ENCODE measurements around the gene DAG1. TPM values are rescaled to one million over a fixed set of nuclear protein-coding genes. Genes with fewer than 3 reads are reported as not detected.

Gene DAG1
- total RNA-seq, 2 experiments from 2014 or later, result 9.4 to 9.6 TPM

DNA sequence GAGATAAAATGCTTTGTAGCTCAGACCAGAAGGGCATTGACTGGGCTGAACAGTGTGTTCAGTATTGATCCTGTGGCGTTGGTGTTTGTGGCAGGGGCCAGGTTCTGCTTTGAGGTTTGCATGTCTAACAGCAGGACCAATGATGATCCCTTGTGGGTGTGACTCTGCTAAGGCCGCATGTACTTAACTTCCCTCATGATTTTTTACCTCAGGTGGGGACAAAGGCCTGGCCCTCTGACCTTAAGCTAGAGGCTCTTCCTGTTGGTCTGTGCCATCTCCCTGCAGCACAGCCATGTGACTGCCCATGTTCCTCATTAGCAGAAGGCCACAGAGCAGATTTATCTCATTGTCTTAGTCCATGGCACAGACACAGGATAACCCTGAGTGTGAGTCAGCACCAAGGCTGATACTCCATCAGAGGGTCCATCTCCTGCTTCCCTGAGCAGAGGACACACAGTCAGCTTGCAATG, 49.9 kb downstream of the DAG1 start:
- ChIA-PET CTCF (interaction anchor here (0.8 kb wide), 1 partner anchor 19 kb away, joined by 3 read pairs; no protein-coding TSS in a partner anchor), POLR2A (no interaction called here)
- Mint-ChIP-seq H3K4me1 (ENCODE audit: low read depth) (peaks cover 3% of the 10 kb centered on the region), H3K27me3 (no peaks in the 10 kb centered on the region), H3K36me3 (peaks cover 8% of the 10 kb centered on the region), H3K4me3 (no peak overlapping the region), H3K27ac (no peak overlapping the region), H3K9me3 (no peaks in the 10 kb centered on the region)
- intact Hi-C loops (cut with micrococcal nuclease), result no loop called here
- no peak for DNase-seq

DNA sequence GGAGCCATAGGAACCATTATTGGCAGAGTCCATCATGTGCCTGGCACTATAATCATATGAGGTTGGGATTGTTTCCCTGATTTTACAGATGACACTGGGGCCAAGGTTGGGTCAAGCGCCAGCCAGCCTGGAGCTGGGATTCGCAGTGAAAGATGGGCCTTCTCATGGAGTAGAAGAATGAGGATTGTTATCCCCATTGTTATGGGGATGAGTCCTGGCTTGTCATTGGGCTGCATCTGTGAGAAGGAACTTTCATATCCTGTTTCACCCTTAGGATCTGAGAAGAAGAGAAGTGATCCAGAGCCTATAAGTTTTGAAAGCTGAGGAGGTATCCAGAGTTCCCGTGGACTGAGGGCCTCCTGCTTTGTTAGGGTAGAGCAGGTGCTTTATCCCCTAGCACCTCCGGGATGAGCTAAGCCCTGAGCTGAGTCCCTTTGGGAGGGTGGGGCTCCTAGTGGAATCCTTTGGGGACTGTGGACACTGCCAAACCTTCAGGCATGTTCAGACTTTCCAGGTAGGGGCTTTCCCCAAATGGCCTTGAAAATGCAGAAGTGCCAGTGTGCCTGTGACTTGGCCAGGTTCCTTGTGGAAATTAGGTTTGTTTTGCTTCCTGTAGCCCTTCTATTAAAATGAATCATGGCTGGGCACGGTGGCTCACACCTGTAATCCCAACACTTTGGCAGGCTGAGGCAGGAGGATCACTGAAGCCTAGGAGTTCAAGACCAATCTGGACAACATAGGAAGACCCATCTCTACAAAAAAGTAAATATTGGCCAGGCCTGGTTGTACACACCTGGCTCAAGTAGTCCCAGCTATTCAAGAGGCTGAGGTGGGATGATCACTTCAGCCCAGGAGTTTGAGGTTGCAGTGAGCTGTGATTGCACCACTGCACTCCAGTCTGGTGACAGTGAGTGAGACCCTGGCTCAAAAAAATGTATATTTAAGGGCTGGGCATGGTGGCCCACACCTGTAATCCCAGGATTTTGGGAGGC, 54.0 kb downstream of the DAG1 start:
- ChIA-PET POLR2A (no interaction called here), CTCF (interaction anchor here (1.9 kb wide), 1 partner anchor 16 kb away, joined by 6 read pairs; no protein-coding TSS in a partner anchor)
- intact Hi-C loops (cut with micrococcal nuclease), result no loop called here
- H3K27me3 Mint-ChIP-seq, result no peaks in the 10 kb centered on the region
- DNase-seq, result no peak
- H3K36me3 Mint-ChIP-seq, result peaks cover 3% of the 10 kb centered on the region
- H3K4me1 Mint-ChIP-seq (ENCODE audit: low read depth), result no peaks in the 10 kb centered on the region
- H3K4me3 Mint-ChIP-seq, result no peak overlapping the region
- H3K27ac Mint-ChIP-seq, result no peak overlapping the region
- no peaks in the 10 kb centered on the region for H3K9me3 Mint-ChIP-seq

DNA sequence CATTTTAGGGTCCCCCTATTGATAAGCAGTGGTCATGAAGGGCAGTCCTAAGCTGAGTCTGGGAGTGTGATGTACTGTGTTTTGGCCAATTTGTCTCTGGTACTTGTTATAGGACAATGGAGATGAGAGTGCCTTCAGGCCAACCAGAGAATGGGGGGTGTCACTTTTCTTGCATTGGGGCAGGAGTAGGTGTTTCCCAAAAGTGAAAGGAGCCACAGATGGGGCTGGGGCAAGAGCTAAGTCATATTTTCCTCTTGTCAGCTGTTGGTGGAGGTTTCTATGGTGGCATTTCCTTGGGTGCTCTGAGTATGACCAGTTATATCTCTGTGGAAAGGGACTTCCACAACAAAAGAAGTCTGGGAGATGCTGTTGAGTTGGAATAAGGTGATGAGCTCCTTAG, 59.5 kb downstream of the DAG1 start:
- Mint-ChIP-seq H3K36me3 (peaks cover 16% of the 10 kb centered on the region), H3K27ac (no peak overlapping the region), H3K4me3 (no peak overlapping the region), H3K4me1 (ENCODE audit: low read depth) (peaks cover 11% of the 10 kb centered on the region), H3K27me3 (no peaks in the 10 kb centered on the region), H3K9me3 (no peaks in the 10 kb centered on the region)
- peak; percentile 42 for DNase-seq
- ChIA-PET CTCF (interaction anchor here (4.7 kb wide), 1 partner anchor 9 kb away, joined by 33 read pairs; no protein-coding TSS in a partner anchor), POLR2A (interaction anchor here (0.6 kb wide), 1 partner anchor 100 kb away, joined by 3 read pairs; the partner anchor contains the start of gene NICN1)
- intact Hi-C loops (cut with micrococcal nuclease), result no loop called here

DNA sequence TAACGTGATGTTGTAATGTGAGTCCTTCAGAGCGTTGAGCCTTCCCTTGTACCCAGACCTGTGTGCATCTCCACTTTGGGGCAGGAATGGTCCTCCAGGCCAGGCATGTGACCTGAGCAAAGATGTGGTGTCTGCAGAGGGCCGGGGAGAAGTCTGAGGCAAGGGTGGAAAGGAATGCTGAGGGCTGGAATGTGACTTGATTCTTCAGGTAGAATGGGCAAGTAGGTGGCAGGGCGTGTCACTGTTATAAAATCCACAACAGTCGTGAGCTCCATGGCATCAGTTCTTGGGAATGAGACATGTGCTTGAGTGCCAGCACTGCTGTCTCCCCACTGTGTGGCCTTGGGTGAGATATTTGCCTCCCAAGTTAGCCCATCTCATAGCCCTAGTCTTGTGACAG, 60.2 kb downstream of the DAG1 start:
- peaks cover 15% of the 10 kb centered on the region for H3K36me3 Mint-ChIP-seq
- CTCF ChIA-PET, result interaction anchor here (4.7 kb wide), 1 partner anchor 9 kb away, joined by 33 read pairs; no protein-coding TSS in a partner anchor

DNA sequence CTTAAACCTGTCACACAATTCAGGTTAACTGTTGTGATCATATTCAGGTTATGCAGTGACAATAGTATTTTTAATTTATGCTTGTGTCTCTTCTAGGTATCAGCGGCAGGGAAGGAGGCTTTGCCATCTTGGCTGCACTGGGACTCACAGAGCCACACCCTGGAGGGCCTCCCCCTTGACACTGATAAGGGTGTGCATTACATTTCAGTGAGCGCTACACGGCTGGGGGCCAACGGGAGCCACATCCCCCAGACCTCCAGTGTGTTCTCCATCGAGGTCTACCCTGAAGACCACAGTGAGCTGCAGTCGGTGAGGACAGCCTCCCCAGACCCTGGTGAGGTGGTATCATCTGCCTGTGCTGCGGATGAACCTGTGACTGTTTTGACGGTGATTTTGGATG, 60.6 kb downstream of the DAG1 start:
- intact Hi-C loops (cut with micrococcal nuclease), result no loop called here
- no peak for DNase-seq
- Mint-ChIP-seq H3K4me1 (ENCODE audit: low read depth) (peaks cover 11% of the 10 kb centered on the region), H3K27me3 (no peaks in the 10 kb centered on the region), H3K9me3 (no peaks in the 10 kb centered on the region), H3K4me3 (no peak overlapping the region), H3K27ac (no peak overlapping the region), H3K36me3 (peaks cover 14% of the 10 kb centered on the region)
- POLR2A ChIA-PET, result no interaction called here
- CTCF ChIA-PET, result interaction anchor here (4.7 kb wide), 1 partner anchor 8 kb away, joined by 33 read pairs; no protein-coding TSS in a partner anchor

More for the DNA sequence above, 60.2 kb downstream of the DAG1 start:
- Mint-ChIP-seq H3K27ac (no peak overlapping the region), H3K4me1 (ENCODE audit: low read depth) (peaks cover 11% of the 10 kb centered on the region), H3K4me3 (no peak overlapping the region), H3K9me3 (no peaks in the 10 kb centered on the region), H3K27me3 (no peaks in the 10 kb centered on the region)
- intact Hi-C loops (cut with micrococcal nuclease), result no loop called here
- POLR2A ChIA-PET, result no interaction called here
- DNase-seq, result no peak

DNA sequence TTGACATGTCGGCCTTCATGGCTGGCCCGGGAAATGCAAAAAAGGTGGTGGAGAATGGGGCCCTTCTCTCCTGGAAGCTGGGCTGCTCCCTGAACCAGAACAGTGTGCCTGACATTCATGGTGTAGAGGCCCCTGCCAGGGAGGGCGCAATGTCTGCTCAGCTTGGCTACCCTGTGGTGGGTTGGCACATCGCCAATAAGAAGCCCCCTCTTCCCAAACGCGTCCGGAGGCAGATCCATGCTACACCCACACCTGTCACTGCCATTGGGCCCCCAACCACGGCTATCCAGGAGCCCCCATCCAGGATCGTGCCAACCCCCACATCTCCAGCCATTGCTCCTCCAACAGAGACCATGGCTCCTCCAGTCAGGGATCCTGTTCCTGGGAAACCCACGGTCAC, 61.2 kb downstream of the DAG1 start:
- no peaks in the 10 kb centered on the region for H3K9me3 Mint-ChIP-seq

DNA sequence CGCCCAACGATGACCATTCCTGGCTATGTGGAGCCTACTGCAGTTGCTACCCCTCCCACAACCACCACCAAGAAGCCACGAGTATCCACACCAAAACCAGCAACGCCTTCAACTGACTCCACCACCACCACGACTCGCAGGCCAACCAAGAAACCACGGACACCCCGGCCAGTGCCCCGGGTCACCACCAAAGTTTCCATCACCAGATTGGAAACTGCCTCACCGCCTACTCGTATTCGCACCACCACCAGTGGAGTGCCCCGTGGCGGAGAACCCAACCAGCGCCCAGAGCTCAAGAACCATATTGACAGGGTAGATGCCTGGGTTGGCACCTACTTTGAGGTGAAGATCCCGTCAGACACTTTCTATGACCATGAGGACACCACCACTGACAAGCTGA, 61.6 kb downstream of the DAG1 start:
- Mint-ChIP-seq H3K4me1 (ENCODE audit: low read depth) (peaks cover 11% of the 10 kb centered on the region), H3K27ac (no peak overlapping the region), H3K27me3 (no peaks in the 10 kb centered on the region), H3K36me3 (peaks cover 14% of the 10 kb centered on the region), H3K9me3 (no peaks in the 10 kb centered on the region), H3K4me3 (no peak overlapping the region)
- intact Hi-C loops (cut with micrococcal nuclease), result no loop called here
- ChIA-PET CTCF (no interaction called here), POLR2A (no interaction called here)
- DNase-seq, result no peak

More for the DNA sequence above, 61.2 kb downstream of the DAG1 start:
- Mint-ChIP-seq H3K4me1 (ENCODE audit: low read depth) (peaks cover 11% of the 10 kb centered on the region), H3K27me3 (no peaks in the 10 kb centered on the region), H3K27ac (no peak overlapping the region), H3K36me3 (peaks cover 14% of the 10 kb centered on the region), H3K4me3 (no peak overlapping the region)
- no peak for DNase-seq
- intact Hi-C loops (cut with micrococcal nuclease), result no loop called here
- CTCF ChIA-PET, result interaction anchor here (4.7 kb wide), 1 partner anchor 8 kb away, joined by 33 read pairs; no protein-coding TSS in a partner anchor
- POLR2A ChIA-PET, result no interaction called here

DNA sequence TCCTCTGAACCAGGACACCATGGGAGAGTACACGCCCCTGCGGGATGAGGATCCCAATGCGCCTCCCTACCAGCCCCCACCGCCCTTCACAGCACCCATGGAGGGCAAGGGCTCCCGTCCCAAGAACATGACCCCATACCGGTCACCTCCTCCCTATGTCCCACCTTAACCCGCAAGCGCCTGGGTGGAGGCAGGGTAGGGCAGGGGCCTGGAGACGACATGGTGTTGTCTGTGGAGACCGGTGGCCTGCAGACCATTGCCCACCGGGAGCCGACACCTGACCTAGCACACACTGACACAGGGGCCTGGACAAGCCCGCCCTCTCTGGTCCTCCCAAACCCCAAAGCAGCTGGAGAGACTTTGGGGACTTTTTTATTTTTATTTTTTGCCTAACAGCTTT, 63.0 kb downstream of the DAG1 start:
- no peaks in the 10 kb centered on the region for H3K27me3 Mint-ChIP-seq
- intact Hi-C loops (cut with micrococcal nuclease), result no loop called here
- H3K4me3 Mint-ChIP-seq, result no peak overlapping the region
- no peaks in the 10 kb centered on the region for H3K9me3 Mint-ChIP-seq
- H3K36me3 Mint-ChIP-seq, result peaks cover 14% of the 10 kb centered on the region
- H3K4me1 Mint-ChIP-seq (ENCODE audit: low read depth), result peaks cover 11% of the 10 kb centered on the region
- no peak overlapping the region for H3K27ac Mint-ChIP-seq
- DNase-seq, result no peak
- ChIA-PET POLR2A (no interaction called here), CTCF (interaction anchor here (0.7 to 0.9 kb wide), 2 partner anchors 139 to 168 kb away, joined by 3 read pairs; no protein-coding TSS in a partner anchor)

DNA sequence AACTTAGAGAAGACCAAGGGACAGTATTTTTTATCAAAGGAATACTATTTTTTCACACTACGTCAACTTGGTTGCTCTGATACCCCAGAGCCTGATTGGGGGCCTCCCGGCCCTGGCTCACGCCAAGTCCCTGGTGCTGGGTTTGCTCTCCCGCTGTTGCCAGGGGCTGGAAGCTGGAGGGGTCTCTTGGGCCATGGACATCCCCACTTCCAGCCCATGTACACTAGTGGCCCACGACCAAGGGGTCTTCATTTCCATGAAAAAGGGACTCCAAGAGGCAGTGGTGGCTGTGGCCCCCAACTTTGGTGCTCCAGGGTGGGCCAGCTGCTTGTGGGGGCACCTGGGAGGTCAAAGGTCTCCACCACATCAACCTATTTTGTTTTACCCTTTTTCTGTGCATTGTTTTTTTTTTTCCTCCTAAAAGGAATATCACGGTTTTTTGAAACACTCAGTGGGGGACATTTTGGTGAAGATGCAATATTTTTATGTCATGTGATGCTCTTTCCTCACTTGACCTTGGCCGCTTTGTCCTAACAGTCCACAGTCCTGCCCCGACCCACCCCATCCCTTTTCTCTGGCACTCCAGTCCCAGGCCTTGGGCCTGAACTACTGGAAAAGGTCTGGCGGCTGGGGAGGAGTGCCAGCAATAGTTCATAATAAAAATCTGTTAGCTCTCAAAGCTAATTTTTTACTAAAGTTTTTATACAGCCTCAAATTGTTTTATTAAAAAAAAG, 63.9 kb downstream of the DAG1 start:
- H3K4me1 Mint-ChIP-seq (ENCODE audit: low read depth), result peaks cover 11% of the 10 kb centered on the region
- H3K27me3 Mint-ChIP-seq, result no peaks in the 10 kb centered on the region
- ChIA-PET CTCF (interaction anchor here (0.7 to 0.9 kb wide), 2 partner anchors 138 to 167 kb away, joined by 3 read pairs; no protein-coding TSS in a partner anchor), POLR2A (interaction anchor here (0.6 kb wide), 2 partner anchors 131 to 144 kb away, joined by 3 to 5 read pairs; no protein-coding TSS in a partner anchor)
- H3K36me3 Mint-ChIP-seq, result peaks cover 14% of the 10 kb centered on the region
- H3K9me3 Mint-ChIP-seq, result no peaks in the 10 kb centered on the region
- intact Hi-C loops (cut with micrococcal nuclease), result no loop called here
- no peak for DNase-seq
- H3K27ac Mint-ChIP-seq, result no peak overlapping the region
- H3K4me3 Mint-ChIP-seq, result no peak overlapping the region

DNA sequence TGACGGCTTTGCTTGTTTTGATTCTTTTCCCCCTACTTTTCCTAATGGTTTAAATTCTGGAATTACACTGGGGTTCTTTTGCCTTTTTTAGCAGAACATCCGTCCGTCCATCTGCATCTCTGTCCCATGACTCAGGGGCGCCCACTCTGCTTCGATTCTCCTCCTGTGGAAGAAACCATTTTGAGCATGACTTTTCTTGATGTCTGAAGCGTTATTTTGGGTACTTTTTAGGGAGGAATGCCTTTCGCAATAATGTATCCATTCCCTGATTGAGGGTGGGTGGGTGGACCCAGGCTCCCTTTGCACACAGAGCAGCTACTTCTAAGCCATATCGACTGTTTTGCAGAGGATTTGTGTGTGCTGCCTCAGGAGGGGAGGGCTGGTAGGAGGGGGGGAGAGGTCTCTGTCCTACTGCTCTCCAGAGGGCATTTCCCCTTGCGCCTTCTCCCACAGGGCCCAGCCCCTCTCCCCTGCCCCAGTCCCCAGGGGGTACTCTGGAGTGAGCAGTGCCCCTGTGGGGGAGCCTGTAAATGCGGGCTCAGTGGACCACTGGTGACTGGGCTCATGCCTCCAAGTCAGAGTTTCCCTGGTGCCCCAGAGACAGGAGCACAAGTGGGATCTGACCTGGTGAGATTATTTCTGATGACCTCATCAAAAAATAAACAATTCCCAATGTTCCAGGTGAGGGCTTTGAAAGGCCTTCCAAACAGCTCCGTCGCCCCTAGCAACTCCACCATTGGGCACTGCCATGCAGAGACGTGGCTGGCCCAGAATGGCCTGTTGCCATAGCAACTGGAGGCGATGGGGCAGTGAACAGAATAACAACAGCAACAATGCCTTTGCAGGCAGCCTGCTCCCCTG, 64.7 kb downstream of the DAG1 start:
- Mint-ChIP-seq H3K27ac (no peak overlapping the region), H3K9me3 (no peaks in the 10 kb centered on the region), H3K27me3 (no peaks in the 10 kb centered on the region), H3K4me3 (no peak overlapping the region), H3K36me3 (peaks cover 14% of the 10 kb centered on the region), H3K4me1 (ENCODE audit: low read depth) (peaks cover 4% of the 10 kb centered on the region)
- intact Hi-C loops (cut with micrococcal nuclease), result no loop called here
- CTCF ChIA-PET, result interaction anchor here (6.0 kb wide), 1 partner anchor 136 kb away, joined by 308 read pairs; no protein-coding TSS in a partner anchor
- POLR2A ChIA-PET, result interaction anchor here (0.6 kb wide), 1 partner anchor 143 kb away, joined by 3 read pairs; no protein-coding TSS in a partner anchor
- no peak for DNase-seq
